NCI-H345 treated with DMSO at 0.1 percent for 48 hours (cell line): ENCODE results near the gene IFITM5.

Experiments used
- DNase-seq: peaks from one replicate; lab custom pipeline; 2025; ENCODE audit not compliant: unreplicated experiment; lab: John Stamatoyannopoulos, UW

The IFITM5 gene

GRCh38 chr11:284105-285020, 15.0 kb downstream of the IFITM5 start:
- DNase-seq: no peak

DNA sequence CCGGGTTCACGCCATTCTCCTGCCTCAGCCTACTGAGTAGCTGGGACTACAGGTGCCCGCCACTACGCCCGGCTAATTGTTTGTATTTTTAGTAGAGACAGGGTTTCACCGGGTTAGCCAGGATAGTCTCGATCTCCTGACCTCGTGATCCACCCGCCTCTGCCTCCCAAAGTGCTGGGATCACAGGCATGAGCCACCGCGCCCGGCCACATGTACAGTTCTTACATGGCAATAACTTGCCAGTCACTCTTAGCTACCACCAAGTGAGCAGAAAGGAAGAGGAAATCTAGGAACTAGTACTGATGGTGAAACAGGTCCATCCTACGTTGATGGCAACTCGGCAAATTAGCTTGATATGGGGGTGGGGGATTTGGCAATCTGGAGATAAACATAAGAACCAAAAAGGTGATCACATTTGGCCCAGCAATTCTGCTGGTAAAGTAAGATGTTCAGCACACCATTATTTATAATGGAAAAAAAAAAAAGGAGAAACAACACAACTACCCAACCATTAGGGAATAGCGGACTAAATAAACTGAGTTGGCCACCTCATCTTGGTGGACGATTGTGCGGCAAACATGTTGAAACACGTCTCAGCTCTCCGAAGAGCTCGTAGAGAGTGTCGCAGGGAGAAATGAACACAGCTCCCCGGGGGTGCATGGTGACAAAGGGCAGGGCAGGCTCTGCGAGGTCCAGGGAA, 15.8 kb downstream of the IFITM5 start:
- DNase-seq: no peak

DNA sequence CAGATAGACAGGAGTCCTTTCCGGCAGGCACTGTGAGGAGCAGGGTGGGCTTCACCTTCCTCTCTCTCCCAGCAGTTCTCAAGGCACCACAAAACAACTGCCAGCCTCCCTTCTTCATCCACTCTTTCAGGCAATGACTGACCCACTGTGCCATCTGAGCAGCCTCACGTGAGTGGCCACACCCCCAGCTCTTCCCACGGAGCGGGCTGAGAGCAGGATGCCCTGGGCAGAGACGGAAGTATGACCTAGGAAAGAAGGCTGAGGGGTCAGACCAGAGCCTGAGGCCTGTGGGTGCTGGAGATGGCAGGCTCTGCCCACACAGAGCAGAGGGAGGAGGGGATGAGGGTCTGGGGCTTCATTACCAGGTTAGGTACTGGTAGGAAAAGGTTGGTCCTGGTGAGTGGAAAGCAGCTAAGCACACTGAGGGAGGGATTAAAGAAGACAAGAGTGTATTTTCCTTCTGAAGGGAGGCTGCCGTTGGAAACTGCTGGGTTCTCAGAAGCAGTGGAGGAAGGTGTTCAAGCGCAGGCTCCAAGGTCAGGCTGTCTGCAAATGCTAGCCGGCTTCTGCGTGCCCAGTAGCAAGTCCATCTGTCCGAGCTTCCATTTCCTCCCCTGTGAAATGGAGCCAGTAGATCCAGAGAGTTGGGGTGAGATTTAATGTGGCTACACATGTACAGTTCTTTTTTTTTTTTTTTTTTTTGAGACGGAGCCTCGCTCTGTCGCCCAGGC, 16.5 kb downstream of the IFITM5 start:
- no peak for DNase-seq

DNA sequence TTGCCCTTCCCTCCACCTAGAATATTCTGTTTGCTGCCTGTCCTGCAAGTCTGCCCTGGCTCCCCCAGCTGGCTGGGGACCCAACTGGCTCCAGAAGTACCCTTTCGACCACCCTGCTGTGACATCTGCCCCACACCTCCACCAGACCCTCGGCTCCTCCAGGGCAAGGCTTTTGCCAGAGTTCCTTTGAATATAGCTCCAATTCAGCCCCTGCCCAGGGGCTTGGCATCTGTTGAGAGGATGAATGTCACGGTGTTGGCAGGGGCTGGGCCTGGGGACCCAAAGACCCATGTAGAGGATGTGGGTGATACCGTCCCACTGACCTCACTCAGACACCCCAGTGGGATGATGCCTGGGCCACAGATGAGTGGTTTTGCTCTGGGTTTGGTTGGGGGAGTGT, 17.2 kb downstream of the IFITM5 start:
- no peak for DNase-seq

DNA sequence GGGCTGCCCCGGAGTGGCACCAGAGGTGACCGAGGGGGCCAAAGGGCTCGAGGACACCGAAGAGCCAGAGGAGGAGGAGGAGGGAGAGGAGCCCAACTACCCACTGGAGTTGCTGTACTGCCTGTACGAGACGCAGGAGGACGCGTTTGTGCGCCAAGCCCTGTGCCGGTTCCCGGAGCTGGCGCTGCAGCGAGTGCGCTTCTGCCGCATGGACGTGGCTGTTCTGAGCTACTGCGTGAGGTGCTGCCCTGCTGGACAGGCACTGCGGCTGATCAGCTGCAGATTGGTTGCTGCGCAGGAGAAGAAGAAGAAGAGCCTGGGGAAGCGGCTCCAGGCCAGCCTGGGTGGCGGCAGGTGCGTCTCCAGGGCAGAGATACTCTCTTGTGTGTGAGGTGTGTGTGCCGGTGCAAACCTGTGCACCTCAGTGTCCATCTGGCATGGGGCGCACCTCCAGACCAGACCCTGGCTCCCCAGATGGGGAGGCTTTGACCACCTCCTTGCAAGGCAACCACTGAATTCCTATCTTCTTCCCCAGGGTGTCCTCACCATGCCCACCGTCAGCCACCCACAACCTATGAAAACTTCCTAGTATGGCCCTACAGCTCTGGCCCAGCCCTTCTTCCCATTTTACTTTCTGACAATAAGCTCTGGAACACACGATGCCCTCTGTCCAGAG, 17.7 kb downstream of the IFITM5 start:
- DNase-seq: no peak

- no peak for DNase-seq
Measured at GRCh38 chr11:280706-281485, 18.4 kb downstream of the IFITM5 start.

DNA sequence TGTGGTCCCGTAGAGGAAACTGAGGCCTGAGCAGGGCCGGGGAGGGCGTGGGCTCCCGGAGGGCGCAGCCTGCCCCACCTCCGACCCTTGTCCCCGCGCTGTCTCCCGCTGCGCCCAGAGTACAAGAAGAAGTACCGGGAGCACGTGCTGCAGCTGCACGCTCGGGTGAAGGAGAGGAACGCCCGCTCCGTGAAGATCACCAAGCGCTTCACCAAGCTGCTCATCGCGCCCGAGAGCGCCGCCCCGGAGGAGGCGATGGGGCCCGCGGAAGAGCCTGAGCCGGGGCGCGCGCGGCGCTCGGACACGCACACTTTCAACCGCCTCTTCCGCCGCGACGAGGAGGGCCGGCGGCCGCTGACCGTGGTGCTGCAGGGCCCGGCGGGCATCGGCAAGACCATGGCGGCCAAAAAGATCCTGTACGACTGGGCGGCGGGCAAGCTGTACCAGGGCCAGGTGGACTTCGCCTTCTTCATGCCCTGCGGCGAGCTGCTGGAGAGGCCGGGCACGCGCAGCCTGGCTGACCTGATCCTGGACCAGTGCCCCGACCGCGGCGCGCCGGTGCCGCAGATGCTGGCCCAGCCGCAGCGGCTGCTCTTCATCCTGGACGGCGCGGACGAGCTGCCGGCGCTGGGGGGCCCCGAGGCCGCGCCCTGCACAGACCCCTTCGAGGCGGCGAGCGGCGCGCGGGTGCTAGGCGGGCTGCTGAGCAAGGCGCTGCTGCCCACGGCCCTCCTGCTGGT, 19.2 kb downstream of the IFITM5 start:
- DNase-seq: no peak

DNA sequence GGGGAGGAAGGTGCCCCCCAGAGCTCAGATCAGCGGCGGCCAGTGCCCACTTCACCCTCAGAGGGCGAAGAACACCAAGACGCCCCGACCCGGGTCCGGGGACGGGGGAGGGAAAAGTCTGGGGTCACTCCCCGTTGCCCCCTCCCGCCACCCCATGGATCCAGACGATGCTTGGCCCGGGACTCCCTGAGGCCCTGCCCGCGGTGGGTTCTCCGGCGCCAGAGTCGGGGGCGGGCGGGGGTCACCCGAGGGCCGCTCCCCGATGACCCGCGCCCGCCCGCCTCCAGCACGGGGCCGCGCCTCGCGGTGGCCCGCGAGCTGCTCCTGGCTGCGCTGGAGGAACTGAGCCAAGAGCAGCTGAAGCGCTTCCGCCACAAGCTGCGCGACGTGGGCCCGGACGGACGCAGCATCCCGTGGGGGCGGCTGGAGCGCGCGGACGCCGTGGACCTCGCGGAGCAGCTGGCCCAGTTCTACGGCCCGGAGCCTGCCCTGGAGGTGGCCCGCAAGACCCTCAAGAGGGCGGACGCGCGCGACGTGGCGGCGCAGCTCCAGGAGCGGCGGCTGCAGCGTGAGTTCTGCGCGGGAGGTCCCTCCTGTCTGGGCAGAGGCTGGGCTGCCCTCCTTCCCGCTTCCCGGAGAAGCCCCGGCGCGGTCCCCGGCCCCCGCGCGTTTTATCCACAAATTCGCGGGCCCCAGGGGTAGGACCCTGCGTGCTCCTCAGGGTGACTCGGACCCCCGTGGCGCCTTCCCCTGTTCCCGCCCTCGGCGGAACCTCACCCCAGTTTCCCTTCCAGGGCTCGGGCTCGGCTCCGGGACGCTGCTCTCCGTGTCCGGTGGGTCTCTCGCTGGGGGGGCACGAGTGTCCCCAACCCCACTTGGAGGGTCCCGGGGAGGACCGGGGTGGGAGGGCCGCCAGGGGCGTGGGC, 20.0 kb downstream of the IFITM5 start:
- no peak for DNase-seq

DNA sequence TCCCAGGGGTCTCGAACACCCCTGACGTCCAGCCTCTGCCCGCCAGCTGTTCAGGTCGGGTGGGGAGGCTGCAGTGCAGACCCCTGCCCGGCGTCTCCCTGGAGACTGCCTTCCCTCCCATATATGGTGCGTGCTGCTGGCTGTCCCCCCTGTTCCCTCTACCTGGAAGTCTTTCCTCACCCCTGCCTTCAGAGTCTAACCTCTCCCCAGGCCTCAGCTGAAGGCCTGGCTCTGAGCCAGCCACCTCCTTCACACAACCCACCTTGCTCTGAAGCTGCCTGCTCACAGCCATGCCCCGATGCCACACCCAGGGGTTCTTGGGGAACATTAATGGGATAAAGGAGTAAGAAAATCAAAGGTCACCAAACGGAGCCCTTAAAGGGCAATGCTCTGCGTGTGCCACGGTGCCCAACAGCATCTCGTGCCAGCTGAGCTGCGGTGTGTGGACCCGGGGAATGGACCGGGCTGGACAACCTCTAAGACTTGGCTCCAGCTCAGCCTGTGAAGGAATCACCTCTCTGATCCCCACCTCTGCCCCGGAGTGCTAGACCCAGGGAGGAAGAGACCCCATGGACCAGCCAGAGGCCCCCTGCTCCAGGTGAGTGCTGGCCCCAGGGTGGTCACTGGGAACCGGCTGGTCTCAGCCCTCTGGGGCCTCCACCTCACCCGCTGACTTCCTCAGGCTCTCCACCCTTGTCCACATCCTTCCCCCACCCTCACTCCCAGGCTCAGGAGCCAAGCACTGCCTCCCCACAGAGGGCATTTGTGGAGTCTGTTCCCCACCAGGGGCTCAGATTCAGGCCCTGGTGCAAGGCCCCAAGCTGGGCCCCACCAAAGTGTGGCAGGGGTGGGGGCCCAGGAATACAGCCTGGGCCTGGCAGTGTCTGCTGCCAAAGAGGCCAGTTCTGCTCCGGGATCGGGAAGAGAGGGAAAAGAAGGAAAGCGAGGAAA, 21.1 kb downstream of the IFITM5 start, which contains the start of gene NLRP6:
Gene NLRP6 (plus strand): TSS at position 407 of the 951 bp plus-strand sequence. CDS start 163 bp downstream, at position 570.
- DNase-seq: no peak

DNA sequence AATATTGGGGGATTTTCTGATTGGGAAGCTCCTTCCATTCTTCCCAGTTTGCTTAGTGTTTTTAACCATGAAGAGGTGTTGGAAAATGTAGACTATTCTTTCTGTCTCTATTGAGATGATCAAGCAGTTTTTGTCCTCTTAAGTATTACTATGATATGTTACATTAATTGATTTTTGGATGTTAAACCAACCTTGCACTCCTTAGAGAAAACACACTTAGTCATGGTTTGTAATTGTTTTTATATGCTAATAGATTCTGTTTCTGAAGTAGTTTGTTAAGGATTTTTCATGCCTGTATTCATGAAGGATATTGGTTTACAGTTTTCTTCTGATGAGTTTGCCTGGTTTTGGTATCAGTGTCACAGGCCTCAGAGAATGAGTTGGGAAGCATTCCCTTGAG, 23.1 kb downstream of the IFITM5 start:
- no peak for DNase-seq

DNA sequence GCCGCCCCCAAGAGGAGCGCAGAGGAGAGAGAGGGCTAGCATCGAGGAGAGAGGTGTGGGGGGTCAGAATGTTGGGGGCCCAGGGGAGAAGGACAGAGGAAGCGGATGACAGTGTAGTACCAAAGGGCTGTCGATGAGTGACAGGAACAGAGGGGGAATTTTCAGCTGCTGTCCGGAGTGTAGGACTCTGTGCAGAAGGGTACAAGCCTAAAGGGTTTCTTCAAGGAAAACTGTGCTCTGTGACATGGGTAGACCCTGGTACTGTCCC, 26.5 kb downstream of the IFITM5 start:
- no peak for DNase-seq

DNA sequence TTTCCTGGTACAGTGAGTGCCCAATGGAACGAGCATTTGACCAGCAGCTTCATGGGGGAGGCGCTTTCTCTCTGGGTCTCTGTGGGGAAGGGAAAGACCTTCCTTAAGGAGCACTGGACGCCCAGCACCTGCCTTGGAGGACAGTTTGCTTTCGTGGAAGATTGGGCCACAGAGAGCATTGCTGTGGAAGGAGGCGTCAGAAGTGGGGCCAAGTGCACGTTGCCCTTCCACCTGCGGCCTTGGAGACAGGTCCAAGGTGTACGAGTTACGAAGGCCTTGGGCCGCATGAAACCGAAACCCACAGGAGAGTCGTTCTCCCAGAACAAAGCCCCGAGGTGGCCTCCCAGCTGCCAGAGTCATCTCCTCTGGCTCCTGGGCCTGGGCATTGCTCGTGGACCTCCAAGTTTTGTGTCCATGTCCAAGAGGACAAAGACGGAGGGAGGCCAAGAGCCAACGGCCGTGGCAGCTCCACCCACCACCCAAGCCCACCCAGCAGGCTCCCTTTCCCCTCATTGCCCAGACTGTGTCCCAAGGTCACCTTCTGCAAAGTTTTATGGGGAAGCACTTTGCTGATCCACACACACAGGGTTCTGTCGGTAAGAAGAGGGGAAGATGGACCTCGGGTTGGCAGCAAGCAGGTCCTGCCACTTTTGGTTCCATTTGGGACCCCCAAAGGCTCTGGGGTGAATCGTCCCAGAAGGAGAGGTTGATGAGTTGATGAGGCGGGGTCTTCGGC, 27.0 kb downstream of the IFITM5 start:
- DNase-seq: no peak

DNA sequence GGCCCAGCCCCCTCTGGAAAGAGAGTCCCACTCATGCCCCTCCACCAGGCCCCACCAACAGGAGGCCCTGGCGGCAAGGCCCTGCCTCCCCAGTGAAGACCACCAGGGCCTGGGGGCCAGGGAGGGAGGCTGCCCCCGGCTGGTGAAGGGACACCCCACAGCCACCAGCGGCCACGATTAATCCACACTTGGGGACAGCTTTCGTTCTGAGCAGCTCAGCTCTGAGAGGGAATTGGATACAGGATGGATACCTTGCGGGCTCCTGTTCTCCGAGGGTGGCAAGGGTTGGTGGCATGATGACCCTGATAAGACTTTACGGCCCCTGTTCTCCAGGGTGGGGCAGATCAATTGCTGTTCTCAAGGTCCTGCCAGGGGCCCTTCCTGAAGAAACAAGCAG, 28.0 kb downstream of the IFITM5 start:
- no peak for DNase-seq

GRCh38 chr11:270451-271318, 28.6 kb downstream of the IFITM5 start:
- no peak for DNase-seq

DNA sequence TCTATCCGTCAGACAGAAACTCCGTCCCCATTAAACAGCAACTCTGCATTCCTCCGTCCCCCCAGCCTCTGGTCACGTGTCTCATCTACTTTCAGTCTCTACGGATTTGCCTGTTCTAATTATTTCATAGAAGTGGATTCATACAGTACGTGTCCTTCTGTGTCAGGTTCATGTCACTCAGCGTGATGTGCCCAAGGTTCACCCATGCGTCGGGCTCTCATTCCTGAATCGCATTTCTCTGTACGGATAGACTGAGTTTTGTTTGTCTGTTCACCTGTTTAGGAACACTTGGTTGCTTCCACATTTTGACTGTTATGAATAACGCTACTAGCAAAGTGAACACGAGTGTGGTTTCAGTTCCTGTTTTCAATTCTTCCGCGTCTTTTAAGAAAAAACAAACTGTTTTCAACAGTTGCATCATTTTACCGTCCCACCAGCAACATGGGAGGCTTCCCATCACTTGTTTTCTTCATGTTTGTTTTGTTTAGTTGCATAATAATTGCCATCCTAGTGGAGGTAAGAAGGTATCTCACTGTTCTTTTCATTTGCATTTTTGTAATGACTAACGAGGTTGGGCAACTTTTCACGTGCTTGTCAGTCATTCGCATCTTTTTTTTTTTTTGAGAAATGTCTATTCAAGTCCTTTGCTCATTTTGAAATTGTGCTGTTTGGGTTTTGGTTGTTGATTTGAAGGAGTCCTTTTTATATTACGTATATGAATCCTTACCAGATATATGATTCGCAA, 30.0 kb downstream of the IFITM5 start:
- DNase-seq: no peak
